Endothelial cell (in vitro differentiated cells): ENCODE data around the gene PTPRE. TPM values are rescaled to one million over a fixed set of nuclear protein-coding genes. Genes with fewer than 3 reads are reported as not detected.

Source experiments
- DNase-seq: peaks from one replicate; pipeline ENCODE4 v3.0.0; 2021; ENCODE audit warnings: low spot score
- H3K27ac Mint-ChIP-seq: one replicate; pipeline ENCODE4 v1.8.0; 2021; ENCODE audit warnings: mixed read lengths, inconsistent platforms; ENCODE audit not compliant: unreplicated experiment
- H3K27me3 Mint-ChIP-seq: one replicate; pipeline ENCODE4 v1.8.0; 2021; ENCODE audit warnings: mild to moderate bottlenecking, moderate library complexity, mixed read lengths, inconsistent platforms; ENCODE audit not compliant: unreplicated experiment
- H3K36me3 Mint-ChIP-seq: one replicate; pipeline ENCODE4 v1.8.0; 2021; ENCODE audit warnings: mild to moderate bottlenecking, low read depth, mixed read lengths, inconsistent platforms; ENCODE audit not compliant: unreplicated experiment
- H3K4me1 Mint-ChIP-seq: one replicate; pipeline ENCODE4 v1.8.0; 2021; ENCODE audit warnings: mild to moderate bottlenecking, mixed read lengths, inconsistent platforms; ENCODE audit not compliant: unreplicated experiment
- H3K4me3 Mint-ChIP-seq: one replicate; pipeline ENCODE4 v1.8.0; 2021; ENCODE audit warnings: mild to moderate bottlenecking, mixed read lengths, inconsistent platforms; ENCODE audit not compliant: unreplicated experiment
- H3K9me3 Mint-ChIP-seq: one replicate; pipeline ENCODE4 v1.8.0; 2021; ENCODE audit warnings: mixed read lengths, inconsistent platforms; ENCODE audit not compliant: unreplicated experiment
- CTCF ChIP-seq: fragments of 200-600 bp; sonication (generic); IDR thresholded peaks from one replicate; pipeline ENCODE4 v1.5.0; 2021; ENCODE audit warnings: antibody characterized with exemption; ENCODE audit not compliant: unreplicated experiment
- total RNA-seq: library from RNA; stranded (reverse); fragmentation: NEBNext Ultra II Directional; extraction: Animal tissue kit (Norgen Biotek cat#: 25700); gene quantifications from one replicate; pipeline ENCODE4 v1.2.1, GENCODE V29; 2021; ENCODE audit not compliant: unreplicated experiment

Gene PTPRE
- total RNA-seq, 1 donor from 2014 or later: 117 TPM

- Mint-ChIP-seq H3K27ac (no peak overlapping the region), H3K4me3 (no peak overlapping the region), H3K36me3 (peaks cover 29% of the 10 kb centered on the region), H3K27me3 (peaks cover 7% of the 10 kb centered on the region), H3K9me3 (no peaks in the 10 kb centered on the region), H3K4me1 (peaks cover 22% of the 10 kb centered on the region)
- DNase-seq: peak; percentile 74
- peak; percentile 81 for TF ChIP-seq CTCF
Observed at GRCh38 chr10:128035557-128035973, 128.7 kb downstream of the PTPRE start.

GRCh38 chr10:128036011-128036615 is 129.2 kb downstream of the PTPRE start:
- DNase-seq: no peak
- Mint-ChIP-seq H3K27ac (peak overlapping the region; percentile 48), H3K36me3 (peaks cover 28% of the 10 kb centered on the region), H3K4me1 (peaks cover 18% of the 10 kb centered on the region), H3K9me3 (no peaks in the 10 kb centered on the region), H3K4me3 (no peak overlapping the region), H3K27me3 (peaks cover 7% of the 10 kb centered on the region)
- TF ChIP-seq CTCF: no peak

- H3K27ac Mint-ChIP-seq: no peak overlapping the region
- no peaks in the 10 kb centered on the region for H3K9me3 Mint-ChIP-seq
- peaks cover 8% of the 10 kb centered on the region for H3K27me3 Mint-ChIP-seq
- H3K4me3 Mint-ChIP-seq: peak overlapping the region; percentile 56
- H3K4me1 Mint-ChIP-seq: peaks cover 13% of the 10 kb centered on the region
- H3K36me3 Mint-ChIP-seq: peaks cover 29% of the 10 kb centered on the region
- no peak for TF ChIP-seq CTCF
- no peak for DNase-seq
Observed at GRCh38 chr10:128036746-128037543, 130.0 kb downstream of the PTPRE start.

GRCh38 chr10:128040096-128040495 is 133.2 kb downstream of the PTPRE start:
- Mint-ChIP-seq H3K4me1 (peaks cover 13% of the 10 kb centered on the region), H3K9me3 (no peaks in the 10 kb centered on the region), H3K27me3 (peaks cover 8% of the 10 kb centered on the region), H3K27ac (no peak overlapping the region), H3K4me3 (no peak overlapping the region), H3K36me3 (peaks cover 28% of the 10 kb centered on the region)
- no peak for DNase-seq
- TF ChIP-seq CTCF: no peak

GRCh38 chr10:128040681-128041080 is 133.8 kb downstream of the PTPRE start:
- H3K4me1 Mint-ChIP-seq: peaks cover 11% of the 10 kb centered on the region
- DNase-seq: no peak
- peaks cover 29% of the 10 kb centered on the region for H3K36me3 Mint-ChIP-seq
- no peaks in the 10 kb centered on the region for H3K9me3 Mint-ChIP-seq
- H3K27me3 Mint-ChIP-seq: peaks cover 8% of the 10 kb centered on the region
- no peak overlapping the region for H3K27ac Mint-ChIP-seq
- no peak for TF ChIP-seq CTCF
- H3K4me3 Mint-ChIP-seq: no peak overlapping the region
